HepG2 (cell line): ENCODE results near the gene NTPCR. TPM values are rescaled to one million over a fixed set of nuclear protein-coding genes. Genes with fewer than 3 reads are reported as not detected.

Experiments
- ATF7-NPFF ChIP-seq: sonication (generic); formaldehyde crosslinking; IDR thresholded peaks from 2 replicates; pipeline ENCODE4 v1.8.1; 2023; ENCODE audit warnings: mild to moderate bottlenecking, low read depth, missing genetic modification reagents, moderate library complexity
- CREB1 ChIP-seq, 2 experiments: fragments of 450-650 bp in 1 of 2; IDR thresholded peaks; 2 replicates each; pipeline ENCODE4 v1.6.1; 2016 to 2017; ENCODE audit warnings: control low read depth in 1 of 2, mild to moderate bottlenecking in 1 of 2, missing compliant biosample characterization in 1 of 2, missing genetic modification characterization in 1 of 2
- KLF9 ChIP-seq: IDR thresholded peaks from 2 replicates; pipeline ENCODE4 v1.6.1; 2016; ENCODE audit warnings: low read depth
- MLLT10 ChIP-seq: sonication (generic); formaldehyde crosslinking; IDR thresholded peaks from 2 replicates; pipeline ENCODE4 v1.4.0; 2020; ENCODE audit warnings: missing genetic modification reagents
- NR2F2 ChIP-seq: IDR thresholded peaks from 2 replicates; pipeline ENCODE4 v1.6.1; 2012; ENCODE audit warnings: low read depth, inconsistent platforms, borderline replicate concordance
- PAWR ChIP-seq: sonication (generic); formaldehyde crosslinking; IDR thresholded peaks from 2 replicates; pipeline ENCODE4 v1.4.0; 2020; ENCODE audit warnings: missing genetic modification reagents, mild to moderate bottlenecking, borderline replicate concordance
- PHF21A ChIP-seq: sonication (generic); formaldehyde crosslinking; IDR thresholded peaks from 2 replicates; pipeline ENCODE4 v1.5.0; 2020; ENCODE audit warnings: mild to moderate bottlenecking, missing genetic modification reagents
- PHF5A ChIP-seq: IDR thresholded peaks from one replicate; pipeline ENCODE4 v1.6.1; 2018; ENCODE audit warnings: low read depth, missing genetic modification reagents; ENCODE audit not compliant: unreplicated experiment
- SETDB1 ChIP-seq: sonication (generic); formaldehyde crosslinking; IDR thresholded peaks from 2 replicates; pipeline ENCODE4 v1.5.1; 2020; ENCODE audit warnings: missing genetic modification reagents, mild to moderate bottlenecking, borderline replicate concordance
- SIN3A ChIP-seq: IDR thresholded peaks from 2 replicates; pipeline ENCODE4 v1.6.1; 2011; ENCODE audit warnings: low read depth, mild to moderate bottlenecking, control low read depth, low read length, borderline replicate concordance
- SMAD1 ChIP-seq: sonication (generic); formaldehyde crosslinking; IDR thresholded peaks from 2 replicates; pipeline ENCODE4 v1.4.0; 2020; ENCODE audit warnings: missing genetic modification reagents, low read depth, mild to moderate bottlenecking, borderline replicate concordance
- SPEN ChIP-seq: sonication (generic); formaldehyde crosslinking; IDR thresholded peaks from 2 replicates; pipeline ENCODE4 v1.5.1; 2020; ENCODE audit warnings: low read depth, mild to moderate bottlenecking, missing genetic modification reagents
- TAF15 ChIP-seq: fragments of 200-400 bp; formaldehyde crosslinking; IDR thresholded peaks from one replicate; pipeline ENCODE4 v1.6.1; 2018; ENCODE audit warnings: mild to moderate bottlenecking, low read depth, low read length; ENCODE audit not compliant: poor library complexity, severe bottlenecking
- TGIF2 ChIP-seq: IDR thresholded peaks from 2 replicates; pipeline ENCODE4 v1.6.1; 2016; ENCODE audit warnings: control low read depth, missing compliant biosample characterization
- YEATS2 ChIP-seq: sonication (generic); formaldehyde crosslinking; IDR thresholded peaks from 2 replicates; pipeline ENCODE4 v1.4.0; 2020; ENCODE audit warnings: missing genetic modification reagents, borderline replicate concordance
- ZBTB3 ChIP-seq: sonication (generic); formaldehyde crosslinking; IDR thresholded peaks from 2 replicates; pipeline ENCODE4 v1.4.0; 2020; ENCODE audit warnings: low read depth, mild to moderate bottlenecking, moderate library complexity, missing genetic modification reagents, borderline replicate concordance
- ZFY ChIP-seq: sonication (generic); formaldehyde crosslinking; IDR thresholded peaks from 2 replicates; pipeline ENCODE4 v1.4.0; 2020; ENCODE audit warnings: missing genetic modification reagents
- ZNF20 ChIP-seq: sonication (generic); formaldehyde crosslinking; IDR thresholded peaks from 2 replicates; pipeline ENCODE4 v1.4.0; 2020; ENCODE audit warnings: mild to moderate bottlenecking, moderate library complexity, missing genetic modification reagents
- ZNF44 ChIP-seq: sonication (generic); formaldehyde crosslinking; IDR thresholded peaks from 2 replicates; pipeline ENCODE4 v1.5.1; 2020; ENCODE audit warnings: mild to moderate bottlenecking, missing genetic modification reagents
- ZNF614 ChIP-seq: IDR thresholded peaks from 2 replicates; pipeline ENCODE4 v1.6.1; 2018; ENCODE audit warnings: missing biosample characterization, missing genetic modification reagents, inconsistent platforms, borderline replicate concordance
- ZSCAN22 ChIP-seq: sonication (generic); formaldehyde crosslinking; IDR thresholded peaks from 2 replicates; pipeline ENCODE4 v1.4.0; 2020; ENCODE audit warnings: mild to moderate bottlenecking, missing genetic modification reagents
- ZSCAN29 ChIP-seq: sonication (generic); formaldehyde crosslinking; conservative IDR thresholded peaks from 2 replicates; pipeline ENCODE4 v1.4.0; 2020; ENCODE audit warnings: mild to moderate bottlenecking, missing genetic modification reagents
- polyA plus RNA-seq, 8 experiments: library from polyadenylated mRNA; depleted of rRNA in 3 of 8; stranded (reverse) in 7 of 8; unstranded in 1 of 8; fragments of >200 nt; fragmentation: Illumina TruSeq in 4 of 8; extraction: Trizol in 4 of 8; gene quantifications; 2 replicates each; pipeline versions ENCODE4 v1.2.1 to v1.2.3, GENCODE V29; 2011 to 2016; ENCODE audit warnings: low read depth in 4 of 8, missing spikeins in 1 of 8, mixed read lengths in 1 of 8; ENCODE audit not compliant: insufficient read depth in 1 of 8
- total RNA-seq, 5 experiments: library from RNA; depleted of rRNA; stranded (reverse); fragments of >200 nt; fragmentation: Illumina TruSeq; extraction: Trizol; gene quantifications; 2 replicates each; pipeline ENCODE4 v1.2.3, GENCODE V29; 2016; ENCODE audit warnings: low read depth in 1 of 5
- TF ChIP-seq, protein P1 (sequence below): sonication (generic); formaldehyde crosslinking; IDR thresholded peaks from 2 replicates; pipeline ENCODE4 v1.5.1; 2020; ENCODE audit warnings: mild to moderate bottlenecking, missing genetic modification reagents, borderline replicate concordance
- TF ChIP-seq, protein P2 (sequence below): sonication (generic); formaldehyde crosslinking; IDR thresholded peaks from 2 replicates; pipeline ENCODE4 v1.5.0; 2020; ENCODE audit warnings: missing genetic modification reagents
- TF ChIP-seq, protein P3 (sequence below): sonication (generic); formaldehyde crosslinking; IDR thresholded peaks from 2 replicates; pipeline ENCODE4 v1.4.0; 2020; ENCODE audit warnings: missing genetic modification reagents, borderline replicate concordance

The NTPCR gene
- total and polyA plus RNA-seq, 2 of the 13 experiments (the other 11 are each of a cell fraction or from before 2014, with no cell fraction given) = 11.7 to 47.0 TPM

DNA sequence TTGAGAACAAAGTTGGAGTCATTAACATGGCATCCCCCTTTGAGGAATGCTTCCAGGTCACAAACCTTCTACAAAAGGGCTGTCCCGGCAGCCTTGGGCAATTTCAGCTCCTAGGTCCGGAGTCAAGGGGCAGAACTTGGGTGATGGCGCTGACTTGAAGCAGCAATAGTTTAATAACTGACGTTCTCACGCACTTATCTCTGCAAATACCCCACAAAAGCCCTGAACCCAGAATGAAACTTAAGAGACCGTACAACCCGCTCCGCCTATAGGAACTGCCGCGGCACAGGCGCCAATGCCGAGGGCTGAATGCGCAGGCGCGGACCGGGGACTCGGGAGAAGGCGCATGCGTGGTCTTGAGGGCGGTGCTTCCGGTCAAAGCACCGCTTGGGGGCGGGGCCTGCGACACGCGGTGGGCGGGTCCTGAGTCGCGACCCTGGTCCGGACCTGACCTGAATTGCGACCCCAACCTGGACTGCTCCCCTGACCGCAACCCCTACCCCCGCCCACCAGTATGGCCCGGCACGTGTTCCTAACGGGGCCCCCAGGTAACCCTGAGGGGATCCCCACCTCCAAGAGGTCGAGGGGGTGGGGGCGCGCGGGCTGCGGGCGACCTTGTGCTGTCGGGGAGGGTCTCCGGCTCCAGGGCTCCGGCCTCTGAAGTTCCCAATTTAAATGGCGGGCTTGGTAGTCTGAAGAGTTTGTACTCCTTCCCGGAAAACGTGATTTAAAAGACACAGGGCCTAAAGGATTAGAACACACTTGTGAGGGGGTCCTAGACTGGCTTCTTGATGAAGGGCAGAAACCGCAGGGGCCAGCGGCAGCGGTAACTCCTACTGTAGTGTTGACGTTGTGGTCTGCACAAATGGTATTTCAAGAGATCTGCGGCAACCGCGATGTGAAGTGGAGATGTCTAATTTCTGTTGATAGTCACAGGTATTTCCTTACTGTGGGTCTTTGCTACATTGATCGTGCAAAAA lies at the start of gene NTPCR (continued):
- no peak; the same call in 1 of the 2 replicates for TF ChIP-seq YEATS2 (CRISPR knock-in tag)
- TF ChIP-seq TAF15 = no peak
- no peak for TF ChIP-seq ZBTB3 (CRISPR knock-in tag)
- TF ChIP-seq SMAD1 (CRISPR knock-in tag) = no peak
- no peak for TF ChIP-seq SETDB1 (CRISPR knock-in tag)
- no peak for TF ChIP-seq ZNF614 (CRISPR knock-in tag)
- TF ChIP-seq, protein P1, sequence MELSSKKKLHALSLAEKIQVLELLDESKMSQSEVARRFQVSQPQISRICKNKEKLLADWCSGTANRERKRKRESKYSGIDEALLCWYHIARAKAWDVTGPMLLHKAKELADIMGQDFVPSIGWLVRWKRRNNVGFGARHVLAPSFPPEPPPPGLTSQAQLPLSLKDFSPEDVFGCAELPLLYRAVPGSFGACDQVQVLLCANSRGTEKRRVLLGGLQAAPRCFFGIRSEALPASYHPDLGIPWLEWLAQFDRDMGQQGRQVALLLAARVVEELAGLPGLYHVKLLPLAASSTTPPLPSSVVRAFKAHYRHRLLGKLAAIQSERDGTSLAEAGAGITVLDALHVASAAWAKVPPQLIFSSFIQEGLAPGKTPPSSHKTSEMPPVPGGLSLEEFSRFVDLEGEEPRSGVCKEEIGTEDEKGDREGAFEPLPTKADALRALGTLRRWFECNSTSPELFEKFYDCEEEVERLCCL = no peak
- TF ChIP-seq KLF9 = peak; percentile 49; the same call in 1 of the 2 replicates
- TF ChIP-seq SPEN = peak; percentile 29; the same call in 1 of the 2 replicates
- TF ChIP-seq MLLT10 = no peak
- TF ChIP-seq, protein P2, sequence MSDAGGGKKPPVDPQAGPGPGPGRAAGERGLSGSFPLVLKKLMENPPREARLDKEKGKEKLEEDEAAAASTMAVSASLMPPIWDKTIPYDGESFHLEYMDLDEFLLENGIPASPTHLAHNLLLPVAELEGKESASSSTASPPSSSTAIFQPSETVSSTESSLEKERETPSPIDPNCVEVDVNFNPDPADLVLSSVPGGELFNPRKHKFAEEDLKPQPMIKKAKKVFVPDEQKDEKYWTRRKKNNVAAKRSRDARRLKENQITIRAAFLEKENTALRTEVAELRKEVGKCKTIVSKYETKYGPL = no peak
- TF ChIP-seq ZNF44 (CRISPR knock-in tag) = no peak
- peak; percentile 73 for TF ChIP-seq ZFY (CRISPR knock-in tag)
- TF ChIP-seq PHF21A (CRISPR knock-in tag) = no peak; the same call in 1 of the 2 replicates
- no peak for TF ChIP-seq PHF5A (CRISPR knock-in tag)
- no peak for TF ChIP-seq PAWR
- TF ChIP-seq, protein P3, sequence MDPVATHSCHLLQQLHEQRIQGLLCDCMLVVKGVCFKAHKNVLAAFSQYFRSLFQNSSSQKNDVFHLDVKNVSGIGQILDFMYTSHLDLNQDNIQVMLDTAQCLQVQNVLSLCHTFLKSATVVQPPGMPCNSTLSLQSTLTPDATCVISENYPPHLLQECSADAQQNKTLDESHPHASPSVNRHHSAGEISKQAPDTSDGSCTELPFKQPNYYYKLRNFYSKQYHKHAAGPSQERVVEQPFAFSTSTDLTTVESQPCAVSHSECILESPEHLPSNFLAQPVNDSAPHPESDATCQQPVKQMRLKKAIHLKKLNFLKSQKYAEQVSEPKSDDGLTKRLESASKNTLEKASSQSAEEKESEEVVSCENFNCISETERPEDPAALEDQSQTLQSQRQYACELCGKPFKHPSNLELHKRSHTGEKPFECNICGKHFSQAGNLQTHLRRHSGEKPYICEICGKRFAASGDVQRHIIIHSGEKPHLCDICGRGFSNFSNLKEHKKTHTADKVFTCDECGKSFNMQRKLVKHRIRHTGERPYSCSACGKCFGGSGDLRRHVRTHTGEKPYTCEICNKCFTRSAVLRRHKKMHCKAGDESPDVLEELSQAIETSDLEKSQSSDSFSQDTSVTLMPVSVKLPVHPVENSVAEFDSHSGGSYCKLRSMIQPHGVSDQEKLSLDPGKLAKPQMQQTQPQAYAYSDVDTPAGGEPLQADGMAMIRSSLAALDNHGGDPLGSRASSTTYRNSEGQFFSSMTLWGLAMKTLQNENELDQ = no peak
- TF ChIP-seq ATF7-NPFF (CRISPR knock-in tag) = no peak
- TF ChIP-seq ZSCAN22 (CRISPR knock-in tag) = no peak
- TF ChIP-seq NR2F2 = no peak
- 0 out of 2 replicates have a peak, but pooled peaks have one; percentile 16 for TF ChIP-seq CREB1 (IDR thresholded peaks at IDR 0.05)
- TF ChIP-seq CREB1 (CRISPR knock-in tag; IDR thresholded peaks at IDR 0.05) = no peak
- TF ChIP-seq SIN3A = no peak
- no peak for TF ChIP-seq TGIF2 (CRISPR knock-in tag)
- TF ChIP-seq ZNF20 (CRISPR knock-in tag) = no peak
- no peak for TF ChIP-seq ZSCAN29 (CRISPR knock-in tag)
